Tibial nerve (tissue), 4 donors: Measurements from ENCODE around the gene THRA.
A peak's percentile ranks its signal among the peaks of the same experiment; 100 is the strongest.

Experiments
- CTCF ChIP-seq, 5 experiments: fragments of 200-600 bp in 3 of 5; fragments of 450-650 bp in 2 of 5; sonication (generic) in 3 of 5; IDR thresholded peaks; one replicate each; pipeline ENCODE4 v1.5.1; 2016 to 2019; ENCODE audit warnings: antibody characterized with exemption in 5 of 5, mild to moderate bottlenecking in 3 of 5, moderate library complexity in 2 of 5
- EP300 ChIP-seq, 2 donors: sonication (generic); formaldehyde crosslinking; IDR thresholded peaks; one replicate each; pipeline ENCODE4 v1.6.1; 2017; ENCODE audit warnings: antibody characterized with exemption in 2 of 2, mild to moderate bottlenecking in 1 of 2
- POLR2A ChIP-seq, 2 donors: fragments of 450-650 bp; IDR thresholded peaks; one replicate each; pipeline ENCODE4 v1.6.1; 2017; ENCODE audit warnings: antibody characterized with exemption in 2 of 2, mild to moderate bottlenecking in 2 of 2, moderate library complexity in 2 of 2

GRCh38 chr17:40062329-40063186 is at the start of gene THRA:
- peak in 3 of 5 experiments; percentile 24 to 84 (median 44) for TF ChIP-seq CTCF (IDR thresholded peaks at IDR 0.05)
- TF ChIP-seq POLR2A (IDR thresholded peaks at IDR 0.05), result peak; percentile 50 to 64
- TF ChIP-seq EP300 (IDR thresholded peaks at IDR 0.05), result no peak
